Stimulated activated naive B cell treated with anti-CD40 and anti-IgM and Interleukin-4, amounts not matched to agents 10 μg/mL and 1 μg/mL and 100 μg/mL, for 72 hours (primary cell): ENCODE results near the gene LRRC23.

ENCODE experiments used
- ATAC-seq, 2 donors: fragments of 150-1000 bp; cut with Tn5 transposase; replicated peaks; 2 replicates each; pipeline ENCODE4 v1.10.0; 2021; ENCODE audit warnings: moderate library complexity in 1 of 2
- DNase-seq: peaks from one replicate; pipeline ENCODE4 v3.0.0; 2021
- H3K27ac Mint-ChIP-seq: one replicate; pipeline ENCODE4 v1.8.0; 2022; ENCODE audit warnings: mild to moderate bottlenecking, mixed read lengths
- H3K27me3 Mint-ChIP-seq, 2 donors: one replicate each; pipeline ENCODE4 v1.8.0; 2022; ENCODE audit warnings: mixed read lengths in 2 of 2
- H3K36me3 Mint-ChIP-seq, 2 donors: one replicate each; pipeline ENCODE4 v1.8.0; 2022; ENCODE audit warnings: mixed read lengths in 2 of 2, mild to moderate bottlenecking in 1 of 2
- H3K4me1 Mint-ChIP-seq, 2 donors: one replicate each; pipeline ENCODE4 v1.8.0; 2022; ENCODE audit warnings: mixed read lengths in 2 of 2, mild to moderate bottlenecking in 1 of 2
- H3K4me3 Mint-ChIP-seq, 2 donors: one replicate each; pipeline ENCODE4 v1.8.0; 2022; ENCODE audit warnings: mild to moderate bottlenecking in 2 of 2, mixed read lengths in 2 of 2, moderate library complexity in 1 of 2
- H3K9me3 Mint-ChIP-seq, 2 donors: one replicate each; pipeline ENCODE4 v1.8.0; 2022; ENCODE audit warnings: mixed read lengths in 2 of 2, mild to moderate bottlenecking in 1 of 2

LRRC23 gene

DNA sequence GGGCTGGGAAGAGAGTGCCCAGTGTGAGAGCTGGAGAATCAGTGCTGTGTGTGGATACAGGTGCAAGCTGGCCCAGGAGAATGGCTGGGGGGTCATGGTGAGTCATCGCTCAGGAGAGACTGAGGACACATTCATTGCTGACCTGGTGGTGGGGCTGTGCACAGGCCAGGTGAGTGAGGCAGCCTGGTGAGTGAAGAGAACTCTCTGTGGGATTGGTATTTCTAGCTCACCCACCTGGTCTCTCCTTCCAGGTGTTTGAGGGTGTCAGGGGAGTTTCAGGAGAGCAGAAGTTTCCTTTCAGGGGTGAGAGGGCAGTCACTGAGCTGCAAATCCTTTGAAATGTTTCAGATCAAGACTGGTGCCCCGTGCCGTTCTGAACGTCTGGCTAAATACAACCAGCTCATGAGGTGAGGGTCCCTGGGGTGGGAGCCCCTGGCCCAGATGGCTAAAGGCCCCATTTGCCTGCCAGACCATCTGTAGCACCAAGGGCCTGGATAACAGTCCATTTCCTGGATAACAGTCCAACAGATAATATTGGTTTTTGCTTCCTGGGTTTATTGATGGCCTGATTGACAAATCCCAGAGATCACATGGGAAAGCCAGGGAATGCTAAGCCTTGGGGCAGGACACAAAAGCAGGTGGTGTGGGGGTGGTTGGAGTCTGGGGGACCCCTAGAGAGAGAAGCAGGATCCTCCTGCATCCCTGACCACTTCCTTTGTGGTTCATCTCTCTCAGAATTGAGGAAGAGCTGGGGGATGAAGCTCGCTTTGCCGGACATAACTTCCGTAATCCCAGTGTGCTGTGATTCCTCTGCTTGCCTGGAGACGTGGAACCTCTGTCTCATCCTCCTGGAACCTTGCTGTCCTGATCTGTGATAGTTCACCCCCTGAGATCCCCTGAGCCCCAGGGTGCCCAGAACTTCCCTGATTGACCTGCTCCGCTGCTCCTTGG is 17.6 kb downstream of the LRRC23 start:
- Mint-ChIP-seq H3K27me3 (no peaks in the 10 kb centered on the region), H3K4me3 (peak overlapping the region; percentile 4 to 32), H3K27ac (peak overlapping the region; percentile 84), H3K4me1 (peaks cover 54 to 68% of the 10 kb centered on the region in 2 donors), H3K9me3 (no peaks in the 10 kb centered on the region), H3K36me3 (peaks cover 8 to 25% of the 10 kb centered on the region in 2 donors)
- DNase-seq (no peak), ATAC-seq (peak; percentile 50 to 52)

DNA sequence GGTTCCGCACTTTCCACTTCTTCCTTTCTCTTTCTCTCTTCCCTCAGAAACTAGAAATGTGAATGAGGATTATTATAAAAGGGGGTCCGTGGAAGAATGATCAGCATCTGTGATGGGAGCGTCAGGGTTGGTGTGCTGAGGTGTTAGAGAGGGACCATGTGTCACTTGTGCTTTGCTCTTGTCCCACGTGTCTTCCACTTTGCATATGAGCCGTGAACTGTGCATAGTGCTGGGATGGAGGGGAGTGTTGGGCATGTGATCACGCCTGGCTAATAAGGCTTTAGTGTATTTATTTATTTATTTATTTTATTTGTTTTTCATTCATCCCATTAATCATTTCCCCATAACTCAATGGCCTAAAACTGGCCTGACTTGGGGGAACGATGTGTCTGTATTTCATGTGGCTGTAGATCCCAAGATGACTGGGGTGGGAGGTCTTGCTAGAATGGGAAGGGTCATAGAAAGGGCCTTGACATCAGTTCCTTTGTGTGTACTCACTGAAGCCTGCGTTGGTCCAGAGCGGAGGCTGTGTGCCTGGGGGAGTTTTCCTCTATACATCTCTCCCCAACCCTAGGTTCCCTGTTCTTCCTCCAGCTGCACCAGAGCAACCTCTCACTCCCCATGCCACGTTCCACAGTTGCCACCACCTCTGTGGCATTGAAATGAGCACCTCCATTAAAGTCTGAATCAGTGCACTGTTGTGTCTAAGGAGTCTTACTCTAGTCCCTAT is 18.5 kb downstream of the LRRC23 start:
- no peak for DNase-seq
- peaks cover 55 to 70% of the 10 kb centered on the region in 2 donors for H3K4me1 Mint-ChIP-seq
- H3K36me3 Mint-ChIP-seq, result peaks cover 8 to 21% of the 10 kb centered on the region in 2 donors
- peak overlapping the region; percentile 1 to 23 for H3K4me3 Mint-ChIP-seq
- ATAC-seq, result no peak
- H3K9me3 Mint-ChIP-seq, result no peaks in the 10 kb centered on the region
- H3K27me3 Mint-ChIP-seq, result no peaks in the 10 kb centered on the region
- H3K27ac Mint-ChIP-seq, result peak overlapping the region; percentile 31

DNA sequence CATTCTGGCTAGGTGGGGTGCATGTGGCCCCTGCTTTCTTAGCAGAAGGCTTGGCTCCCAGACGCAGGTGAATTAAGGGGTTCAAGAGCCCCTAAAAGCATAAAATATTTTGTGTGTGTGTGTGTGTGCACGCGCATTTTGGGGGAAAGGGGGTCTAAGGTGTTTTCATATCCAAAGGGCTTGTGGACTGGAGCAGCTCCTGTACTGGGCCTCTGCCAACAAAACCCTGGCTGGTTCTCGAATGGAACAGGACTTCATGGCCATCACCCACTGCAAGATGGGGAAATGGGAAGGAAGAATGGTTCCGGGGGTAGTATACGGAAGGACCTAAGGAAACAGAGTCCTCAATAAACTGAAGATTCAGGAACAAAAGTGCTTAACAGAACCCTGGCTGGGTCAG is 19.2 kb downstream of the LRRC23 start:
- no peak for DNase-seq
- Mint-ChIP-seq H3K4me1 (peaks cover 59 to 76% of the 10 kb centered on the region in 2 donors), H3K27me3 (no peaks in the 10 kb centered on the region), H3K9me3 (no peaks in the 10 kb centered on the region), H3K4me3 (peak overlapping the region in 1 of 2 donors; percentile 1), H3K36me3 (peaks cover 8 to 25% of the 10 kb centered on the region in 2 donors), H3K27ac (peak overlapping the region; percentile 7)
- ATAC-seq, result no peak

DNA sequence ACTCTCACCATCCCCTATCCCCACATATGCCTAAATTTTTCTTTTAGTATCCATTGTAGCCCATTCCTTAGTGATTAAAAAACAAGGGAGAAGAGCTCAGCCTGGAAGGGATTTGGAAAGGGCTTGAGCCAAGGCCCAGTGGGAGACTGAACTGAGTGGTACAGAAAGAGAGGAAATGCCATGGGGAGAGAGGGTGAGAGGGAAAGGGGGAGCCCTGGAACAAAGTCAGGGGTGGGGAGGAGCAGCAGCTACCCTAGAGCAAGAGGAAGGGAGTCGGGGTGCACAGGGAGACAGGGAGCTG is 20.6 kb downstream of the LRRC23 start:
- H3K27ac Mint-ChIP-seq, result no peak overlapping the region
- no peaks in the 10 kb centered on the region for H3K9me3 Mint-ChIP-seq
- H3K27me3 Mint-ChIP-seq, result no peaks in the 10 kb centered on the region
- DNase-seq (no peak), ATAC-seq (no peak)
- no peak overlapping the region for H3K4me3 Mint-ChIP-seq
- H3K4me1 Mint-ChIP-seq, result peaks cover 60 to 81% of the 10 kb centered on the region in 2 donors
- peaks cover 3 to 16% of the 10 kb centered on the region in 2 donors for H3K36me3 Mint-ChIP-seq

DNA sequence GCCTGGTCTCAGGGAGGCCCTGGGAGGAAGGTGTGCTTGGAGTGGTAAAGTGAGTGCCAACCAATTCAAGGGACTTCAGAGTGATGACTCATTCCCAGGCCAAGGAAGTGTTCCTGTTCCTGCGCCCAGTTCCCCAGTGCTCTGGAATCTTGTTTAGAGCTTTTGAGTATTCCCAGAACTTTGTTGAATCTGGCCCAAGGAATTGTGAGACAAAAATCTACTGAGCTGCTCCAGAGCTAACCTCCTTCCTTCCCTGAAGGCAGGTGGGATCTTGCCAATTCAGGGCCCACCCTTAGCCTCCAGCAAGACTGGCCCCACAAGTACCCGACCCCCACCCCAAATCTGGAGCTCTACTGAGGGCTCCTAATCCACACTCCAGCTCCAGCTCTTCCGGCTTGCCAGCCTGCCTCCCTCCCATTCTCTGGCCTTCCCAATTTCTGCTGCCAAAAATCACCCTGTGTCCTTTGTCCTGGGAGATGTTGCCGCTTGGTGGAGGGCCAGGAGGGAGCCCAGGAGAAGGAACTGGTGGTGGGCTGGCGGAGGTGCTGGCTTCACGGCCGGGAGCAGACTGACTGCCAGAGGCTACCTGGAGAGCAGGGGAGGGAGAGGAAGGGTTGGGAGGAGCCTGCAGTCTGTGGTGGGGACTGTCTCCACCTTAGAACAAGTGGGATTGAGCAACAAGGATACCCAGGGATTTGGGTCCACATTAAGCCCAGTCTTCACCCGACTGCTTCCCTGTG is 21.1 kb downstream of the LRRC23 start:
- H3K27ac Mint-ChIP-seq, result no peak overlapping the region
- no peak for DNase-seq

DNA sequence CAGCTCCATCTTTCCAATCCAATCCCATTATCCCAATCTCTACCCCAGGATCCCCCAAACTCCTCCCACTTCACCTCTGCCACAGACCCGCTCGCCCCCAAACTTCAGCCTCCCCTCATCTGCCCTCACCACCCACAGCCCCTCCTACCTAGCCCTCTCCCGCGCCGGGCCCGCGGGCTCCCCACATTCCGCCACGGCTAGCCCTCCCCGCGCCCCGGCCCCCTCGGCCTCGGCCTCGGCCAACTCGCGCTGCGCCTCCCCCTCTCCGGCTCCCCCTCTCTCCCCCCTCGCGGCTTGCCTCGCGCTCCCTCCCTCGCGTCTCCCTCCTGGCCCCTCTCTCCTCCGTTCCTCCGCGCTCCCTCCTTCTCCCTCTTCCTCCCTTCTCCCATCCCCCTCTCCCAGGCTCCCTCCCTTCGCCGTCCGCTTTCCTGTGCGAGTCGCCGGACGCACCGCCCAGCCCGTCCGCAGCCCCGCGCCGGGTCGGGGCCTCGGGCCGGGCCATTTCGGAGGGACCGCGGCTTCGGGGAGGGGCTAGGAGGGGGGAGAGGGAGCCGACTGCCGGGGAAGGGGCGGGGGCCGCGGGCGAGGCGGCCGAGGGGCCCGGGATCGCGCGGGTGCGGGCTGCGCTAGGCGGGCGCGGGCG is 22.9 kb downstream of the LRRC23 start, which contains the start of gene ATN1:
ATN1 (plus strand) TSS at position 581 of the 643 bp plus-strand sequence. CDS start 6,043 bp downstream, outside the sequence.
- Mint-ChIP-seq H3K4me1 (peaks cover 55 to 83% of the 10 kb centered on the region in 2 donors), H3K36me3 (peaks cover 5 to 15% of the 10 kb centered on the region in 2 donors), H3K27me3 (no peaks in the 10 kb centered on the region), H3K4me3 (peak within 1 kb of the TSS; percentile 86 to 91), H3K27ac (peak within 1 kb of the TSS; percentile 94), H3K9me3 (no peaks in the 10 kb centered on the region)
- ATAC-seq (peak; percentile 50 to 52), DNase-seq (no peak)

More for the DNA sequence above, 21.1 kb downstream of the LRRC23 start:
- peaks cover 62 to 85% of the 10 kb centered on the region in 2 donors for H3K4me1 Mint-ChIP-seq
- H3K27me3 Mint-ChIP-seq, result no peaks in the 10 kb centered on the region
- H3K36me3 Mint-ChIP-seq, result peaks cover 3 to 16% of the 10 kb centered on the region in 2 donors
- no peaks in the 10 kb centered on the region for H3K9me3 Mint-ChIP-seq
- H3K4me3 Mint-ChIP-seq, result peak overlapping the region in 1 of 2 donors; percentile 91
- no peak for ATAC-seq

DNA sequence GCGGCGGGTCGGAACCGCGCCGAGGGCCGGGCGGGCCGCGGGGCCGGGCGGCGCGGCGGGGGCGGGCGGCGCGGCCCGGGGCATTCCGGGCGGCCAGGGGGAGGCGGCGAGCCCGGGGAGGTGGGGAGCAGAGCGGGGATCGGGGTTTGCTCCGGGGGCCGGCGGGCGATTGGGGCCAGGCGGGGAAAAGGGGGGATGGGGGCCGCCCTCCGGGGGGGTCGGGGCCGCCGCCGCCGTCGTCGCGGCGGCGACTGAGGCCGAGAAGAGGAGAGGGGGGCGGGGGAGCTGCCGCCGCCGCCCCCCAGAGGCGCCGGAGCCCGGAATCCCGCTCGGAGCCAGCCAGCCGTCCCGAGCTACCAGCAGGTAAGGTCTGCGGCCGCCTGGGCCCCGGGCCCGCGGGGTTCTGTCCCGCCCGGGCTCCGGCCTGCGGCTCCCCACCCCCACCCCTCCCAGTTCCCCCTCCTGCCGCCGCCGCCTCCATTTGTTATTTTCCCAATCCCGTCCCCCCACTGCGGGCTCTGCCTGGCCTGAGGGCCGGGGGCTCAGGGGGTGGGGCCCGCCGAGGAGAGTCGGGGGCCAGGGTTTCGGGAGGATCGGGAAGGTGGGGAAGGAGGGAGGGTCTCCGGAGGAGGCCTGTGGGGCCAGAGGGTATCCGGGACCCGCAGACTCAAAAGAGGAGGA is 23.5 kb downstream of the LRRC23 start:
- H3K9me3 Mint-ChIP-seq, result no peaks in the 10 kb centered on the region

DNA sequence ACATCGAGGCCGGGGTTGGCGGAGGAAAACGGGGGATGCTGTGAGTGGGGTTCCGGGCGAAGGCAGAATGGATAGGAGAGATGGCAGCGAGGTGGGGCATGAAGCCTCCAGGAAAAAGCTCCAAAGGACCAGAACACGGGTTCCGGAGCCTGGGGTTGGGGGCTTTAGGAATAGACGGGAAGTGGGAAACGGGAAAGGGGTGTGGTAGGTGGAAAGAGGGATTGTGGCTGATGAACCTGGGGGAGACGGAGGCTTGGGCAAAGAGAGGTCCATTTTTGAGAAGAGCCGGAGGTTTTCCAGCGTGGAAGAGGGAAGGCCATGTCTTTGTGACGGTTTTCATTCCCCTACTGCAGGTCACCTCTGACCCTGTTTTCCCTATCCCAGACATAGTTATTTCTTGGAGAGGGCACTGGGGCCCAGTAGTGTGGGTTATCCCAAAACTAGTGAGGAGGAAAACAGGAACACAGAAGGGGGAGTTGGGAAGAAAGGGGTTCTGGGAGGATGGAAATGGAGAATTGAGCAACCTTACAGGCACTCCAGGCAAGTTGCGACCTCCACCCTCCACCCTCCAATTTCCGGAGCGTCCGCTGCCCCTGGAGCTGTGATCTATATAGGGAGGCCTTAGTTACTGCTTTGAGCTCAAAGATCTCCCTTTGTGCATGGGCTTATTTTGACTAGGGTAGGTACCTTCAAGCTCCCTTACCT is 24.2 kb downstream of the LRRC23 start:
- H3K27ac Mint-ChIP-seq, result peak overlapping the region; percentile 94
- H3K27me3 Mint-ChIP-seq, result no peaks in the 10 kb centered on the region
- H3K4me3 Mint-ChIP-seq, result peak overlapping the region; percentile 86 to 87
- no peak for ATAC-seq
- peaks cover 46 to 76% of the 10 kb centered on the region in 2 donors for H3K4me1 Mint-ChIP-seq
- no peaks in the 10 kb centered on the region for H3K9me3 Mint-ChIP-seq
- no peak for DNase-seq
- H3K36me3 Mint-ChIP-seq, result peaks cover 3 to 13% of the 10 kb centered on the region in 2 donors

More for the DNA sequence above, 23.5 kb downstream of the LRRC23 start:
- H3K36me3 Mint-ChIP-seq, result peaks cover 2 to 10% of the 10 kb centered on the region in 2 donors
- peak; percentile 10 to 49 for ATAC-seq
- H3K4me3 Mint-ChIP-seq, result peak overlapping the region; percentile 86 to 87
- peaks cover 49 to 80% of the 10 kb centered on the region in 2 donors for H3K4me1 Mint-ChIP-seq
- DNase-seq, result no peak
- H3K27me3 Mint-ChIP-seq, result no peaks in the 10 kb centered on the region
- H3K27ac Mint-ChIP-seq, result peak overlapping the region; percentile 94

DNA sequence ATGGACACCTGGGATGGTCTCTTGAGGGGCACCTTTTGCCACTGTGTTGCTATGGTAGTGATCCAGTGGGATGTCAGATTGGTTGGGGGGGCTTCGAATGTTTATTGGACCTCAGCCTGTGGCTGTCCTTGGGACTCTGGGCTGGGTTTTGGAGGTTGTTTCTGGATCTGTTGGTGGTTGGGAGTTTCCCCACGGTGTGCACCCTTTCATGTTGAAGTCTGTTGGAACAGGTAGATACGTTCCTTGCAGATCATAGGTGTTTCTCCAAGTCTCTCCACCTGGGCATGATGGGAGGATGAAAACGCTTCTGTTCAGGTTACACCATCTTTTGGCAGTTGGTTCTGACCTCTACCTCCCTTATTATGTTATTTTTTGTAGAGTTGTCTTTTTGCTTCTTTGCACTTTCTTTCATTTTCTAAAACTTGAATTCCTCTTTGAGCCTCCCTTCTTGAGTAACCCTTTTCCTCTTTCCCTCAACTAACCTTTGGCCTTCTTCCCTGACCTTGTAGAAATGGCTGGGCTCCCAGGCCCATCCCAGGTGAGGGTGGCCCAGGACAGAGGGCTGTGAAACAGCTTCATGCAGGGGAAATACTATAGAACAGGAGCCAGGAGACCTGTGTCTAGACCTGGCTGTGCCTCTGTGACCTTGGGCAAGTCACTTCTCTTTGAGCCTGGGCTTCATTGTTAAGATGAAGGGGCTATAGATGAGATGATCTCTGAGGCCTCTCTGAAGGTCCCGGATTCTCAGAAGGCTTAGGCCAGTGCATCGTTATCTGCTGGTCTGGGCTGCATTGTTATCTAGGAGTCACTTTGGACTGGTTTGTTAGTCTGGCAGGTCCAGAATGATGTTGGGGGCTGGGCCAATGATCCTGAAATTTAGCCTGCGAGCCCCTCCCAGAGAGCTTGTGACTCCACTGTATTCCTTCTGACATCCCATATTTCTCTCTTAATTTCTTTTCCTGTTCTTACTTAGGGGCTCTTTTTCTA is 25.1 kb downstream of the LRRC23 start:
- Mint-ChIP-seq H3K4me1 (peaks cover 45 to 76% of the 10 kb centered on the region in 2 donors), H3K4me3 (peak overlapping the region; percentile 86 to 87), H3K36me3 (peaks cover 7 to 22% of the 10 kb centered on the region in 2 donors), H3K27ac (peak overlapping the region; percentile 94), H3K27me3 (no peaks in the 10 kb centered on the region), H3K9me3 (no peaks in the 10 kb centered on the region)
- no peak for ATAC-seq
- DNase-seq, result no peak

DNA sequence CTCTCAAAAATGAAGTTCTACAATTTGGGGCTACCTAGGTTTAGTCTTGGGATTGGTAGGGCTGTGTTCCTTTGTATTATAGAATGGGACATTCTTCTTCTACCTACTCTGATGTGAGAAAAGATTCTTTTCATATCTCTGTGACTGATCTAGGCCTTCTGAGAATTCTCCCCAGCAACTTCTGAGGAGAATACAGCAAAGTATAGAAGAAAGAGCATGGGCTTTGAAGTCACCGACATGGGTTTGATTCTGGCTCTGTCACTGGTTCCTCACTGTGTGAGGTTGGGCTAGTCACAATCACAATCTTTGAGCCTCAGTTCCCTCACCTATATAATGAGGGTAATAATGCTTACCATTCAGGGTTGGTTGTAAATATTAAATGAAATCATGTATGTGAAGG is 28.1 kb downstream of the LRRC23 start:
- Mint-ChIP-seq H3K4me1 (peaks cover 51 to 75% of the 10 kb centered on the region in 2 donors), H3K27me3 (no peaks in the 10 kb centered on the region), H3K9me3 (no peaks in the 10 kb centered on the region), H3K36me3 (peaks cover 28 to 41% of the 10 kb centered on the region in 2 donors), H3K27ac (peak overlapping the region; percentile 2), H3K4me3 (no peak overlapping the region)
- no peak for ATAC-seq
- no peak for DNase-seq

DNA sequence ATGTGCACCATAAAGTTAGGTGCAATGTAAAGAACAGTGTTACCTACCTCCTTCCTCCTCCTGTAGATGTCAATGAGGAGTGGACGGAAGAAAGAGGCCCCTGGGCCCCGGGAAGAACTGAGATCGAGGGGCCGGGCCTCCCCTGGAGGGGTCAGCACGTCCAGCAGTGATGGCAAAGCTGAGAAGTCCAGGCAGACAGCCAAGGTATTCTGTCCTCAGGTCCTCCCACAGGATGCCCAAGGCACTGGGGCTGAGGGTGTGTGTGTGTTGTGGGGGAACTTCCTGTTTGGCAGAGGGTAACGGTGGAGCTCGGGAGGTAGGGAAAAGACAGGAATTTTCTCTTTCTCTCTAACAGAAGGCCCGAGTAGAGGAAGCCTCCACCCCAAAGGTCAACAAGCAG is 29.5 kb downstream of the LRRC23 start:
- no peak for DNase-seq
- peaks cover 50 to 78% of the 10 kb centered on the region in 2 donors for H3K4me1 Mint-ChIP-seq
- peak overlapping the region; percentile 89 for H3K27ac Mint-ChIP-seq
- ATAC-seq, result no peak
- peak overlapping the region in 1 of 2 donors; percentile 21 for H3K4me3 Mint-ChIP-seq
- H3K27me3 Mint-ChIP-seq, result no peaks in the 10 kb centered on the region
- H3K36me3 Mint-ChIP-seq, result peaks cover 28 to 45% of the 10 kb centered on the region in 2 donors
- H3K9me3 Mint-ChIP-seq, result no peaks in the 10 kb centered on the region
